EH (cell line): ENCODE data around the gene DGUOK.
A peak's percentile ranks its signal among the peaks of the same experiment; 100 is the strongest.
"Not testable (repeated sequence)": the region's sequence is repeated elsewhere in the genome, so short reads cannot be mapped to it uniquely, and the experiment has no call there.

Source experiments
- DNase-seq: peaks from one replicate; pipeline ENCODE4 v3.0.0-alpha.2; 2015; ENCODE audit warnings: low read depth

The DGUOK gene

DNA sequence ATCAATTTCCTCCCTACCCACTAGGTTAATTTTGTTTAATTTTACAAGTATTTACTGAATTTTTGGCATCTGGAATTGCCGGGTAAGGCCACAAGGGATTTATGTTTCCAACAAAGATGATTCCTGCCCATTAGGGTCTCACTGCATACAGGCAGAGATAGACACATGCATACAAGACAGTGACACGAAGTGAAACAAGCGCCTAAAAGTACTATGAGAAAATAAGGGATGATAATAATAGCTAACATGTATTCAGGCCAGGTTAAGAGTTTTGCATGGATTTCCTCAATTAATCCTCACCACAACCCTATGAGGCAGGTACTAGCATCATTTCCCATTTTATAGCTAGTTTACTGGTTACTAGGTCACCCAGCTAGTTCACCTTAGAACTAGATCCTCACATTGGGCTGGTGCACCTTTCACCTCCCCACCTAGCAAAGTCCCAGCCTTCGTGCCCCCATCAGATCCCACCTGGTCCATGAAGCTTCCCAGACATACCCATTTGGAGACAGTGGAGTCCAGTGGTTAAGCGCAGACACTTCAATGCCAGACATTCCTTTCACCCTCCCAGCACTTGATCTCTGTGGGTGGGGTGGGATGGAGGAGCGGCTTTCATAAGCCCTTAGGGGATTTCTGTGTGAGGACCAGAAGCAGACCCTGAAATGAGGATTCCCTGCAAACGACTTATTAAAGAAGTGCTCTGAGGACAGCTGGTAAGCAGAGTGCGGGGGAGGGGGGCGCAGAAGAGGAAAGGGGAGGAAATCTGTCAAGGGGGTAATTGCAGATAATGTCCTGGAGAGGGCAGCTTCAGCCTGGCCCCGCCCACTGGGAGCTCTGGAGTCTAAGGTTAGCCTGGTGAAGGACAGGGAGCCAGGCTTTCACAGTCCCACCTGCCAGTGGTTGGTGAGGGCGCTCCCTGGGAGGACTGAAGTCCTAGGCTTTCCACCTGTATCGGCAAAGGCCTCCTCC lies 5.8 kb upstream of the DGUOK start:
- peak; percentile 40 for DNase-seq

DNA sequence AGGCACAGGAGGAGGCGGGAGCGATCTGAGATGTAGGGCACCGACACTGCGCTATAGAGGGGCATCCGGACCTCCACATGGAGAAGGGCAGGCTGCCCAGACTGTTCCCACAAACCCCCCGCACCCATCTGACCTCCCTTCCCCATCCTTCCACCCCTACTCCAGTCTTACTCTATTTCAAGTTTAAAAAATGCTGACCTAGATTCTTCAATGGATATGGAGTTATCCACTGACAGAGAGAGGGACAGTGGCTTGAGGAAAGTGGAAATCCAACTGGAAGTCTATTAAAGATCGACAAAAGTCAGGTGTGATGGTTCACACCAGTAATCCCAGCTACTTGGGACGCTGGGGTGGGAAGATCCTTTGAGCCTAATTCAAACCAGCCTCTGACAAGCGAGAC lies 5.1 kb upstream of the DGUOK start:
- no peak for DNase-seq

DNA sequence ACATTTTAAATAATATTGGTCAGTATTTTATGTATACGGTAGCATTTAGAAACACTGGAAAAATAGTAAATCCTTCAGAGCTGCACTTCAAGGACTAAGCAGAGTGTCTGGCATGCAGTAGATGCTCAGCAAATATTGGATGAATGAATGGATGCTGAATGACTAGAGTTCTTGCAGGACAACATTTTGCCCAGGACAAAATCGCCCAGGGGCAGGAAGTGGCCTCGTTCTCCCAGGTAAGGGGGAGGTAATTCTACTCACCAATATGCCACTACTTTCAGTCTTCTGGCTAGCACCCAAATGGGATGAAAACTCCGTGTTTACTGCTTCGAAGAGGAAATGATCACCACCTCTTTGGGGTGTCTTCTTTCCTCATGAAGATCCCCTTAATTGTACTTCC lies 4.0 kb upstream of the DGUOK start:
- DNase-seq, result no peak

GRCh38 chr2:73925033-73925704 lies 1.5 kb upstream of the DGUOK start:
- DNase-seq, result no peak

- no peak for DNase-seq
Observed at GRCh38 chr2:73925853-73926492, 707 bp upstream of the DGUOK start.

DNA sequence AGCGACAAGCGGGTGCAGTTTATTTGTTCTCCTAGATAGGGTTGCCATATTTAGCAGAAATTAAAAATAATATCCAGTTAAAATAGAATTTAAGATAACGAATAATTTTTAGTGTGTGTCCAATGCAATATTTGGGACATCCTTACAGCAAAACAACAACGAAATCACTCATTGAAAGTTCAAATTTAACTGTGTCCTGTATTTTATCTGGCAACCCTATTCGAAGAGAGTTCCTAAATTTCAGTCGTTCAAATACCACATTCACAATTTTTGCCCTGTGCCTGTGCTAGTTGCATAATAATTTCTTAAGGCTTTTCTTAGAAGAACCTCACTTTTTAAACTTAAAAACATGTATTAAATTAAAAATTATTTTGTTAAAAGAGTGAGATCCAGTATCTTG lies 664 bp downstream of the DGUOK start:
- no peak for DNase-seq

GRCh38 chr2:73928963-73929347 lies 2.3 kb downstream of the DGUOK start:
- DNase-seq, result no peak

- no peak for DNase-seq
Observed at GRCh38 chr2:73930386-73930785, 3.7 kb downstream of the DGUOK start.

GRCh38 chr2:73931531-73932500 lies 5.1 kb downstream of the DGUOK start:
- peak; percentile 33 for DNase-seq

DNA sequence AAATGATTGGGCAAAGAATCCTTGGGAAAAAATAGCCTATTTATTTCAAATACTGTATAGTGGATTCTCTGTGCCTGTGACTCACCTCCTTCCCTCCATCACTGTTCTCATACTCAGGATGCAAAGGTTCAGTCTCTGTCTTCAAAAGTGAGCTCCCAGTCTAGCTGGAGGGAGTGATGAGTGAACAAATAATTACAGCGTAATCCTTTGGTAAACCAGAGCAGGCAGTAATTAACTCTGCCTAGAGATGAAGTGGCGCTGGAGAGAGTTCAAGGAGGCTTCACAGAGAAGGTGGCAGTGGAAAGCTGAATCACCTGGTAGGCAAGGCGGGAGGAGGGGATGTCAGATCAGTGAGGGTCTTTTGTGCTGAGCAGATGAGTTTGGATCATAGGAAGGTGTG lies 6.5 kb downstream of the DGUOK start:
- DNase-seq, result no peak

GRCh38 chr2:73935641-73936040 lies 9.0 kb downstream of the DGUOK start:
- DNase-seq, result no peak

- peak; percentile 53 for DNase-seq
Observed at GRCh38 chr2:73937103-73937885, 10.6 kb downstream of the DGUOK start.

- DNase-seq, result no peak
Observed at GRCh38 chr2:73937899-73938298, 11.2 kb downstream of the DGUOK start.

GRCh38 chr2:73938718-73939352 lies 12.2 kb downstream of the DGUOK start:
- peak; percentile 89 for DNase-seq

- DNase-seq, result peak; percentile 60
Observed at GRCh38 chr2:73939419-73939818, 12.7 kb downstream of the DGUOK start.

GRCh38 chr2:73940066-73940465 lies 13.4 kb downstream of the DGUOK start:
- DNase-seq, result not testable (repeated sequence)

DNA sequence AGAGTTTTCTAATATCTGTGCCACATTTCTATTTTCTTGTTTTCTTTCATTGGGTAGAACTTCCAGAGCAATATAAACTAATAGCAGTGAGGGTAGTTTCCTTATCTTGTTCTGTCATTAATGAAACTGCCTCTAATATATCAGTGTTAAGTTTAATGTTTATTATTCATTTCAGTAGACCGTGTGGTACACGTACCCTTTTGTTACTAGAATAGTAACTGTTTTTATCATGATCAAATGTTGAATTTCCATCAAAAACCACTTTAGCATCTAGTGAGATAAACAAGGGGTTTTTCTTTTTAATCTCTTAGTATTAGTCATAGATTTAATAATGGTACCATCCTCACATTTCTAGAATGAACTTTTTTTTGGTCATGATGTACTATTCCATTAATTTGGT lies 16.0 kb downstream of the DGUOK start:
- no peak for DNase-seq

- DNase-seq, result no peak
Observed at GRCh38 chr2:73944714-73945113, 18.0 kb downstream of the DGUOK start.

DNA sequence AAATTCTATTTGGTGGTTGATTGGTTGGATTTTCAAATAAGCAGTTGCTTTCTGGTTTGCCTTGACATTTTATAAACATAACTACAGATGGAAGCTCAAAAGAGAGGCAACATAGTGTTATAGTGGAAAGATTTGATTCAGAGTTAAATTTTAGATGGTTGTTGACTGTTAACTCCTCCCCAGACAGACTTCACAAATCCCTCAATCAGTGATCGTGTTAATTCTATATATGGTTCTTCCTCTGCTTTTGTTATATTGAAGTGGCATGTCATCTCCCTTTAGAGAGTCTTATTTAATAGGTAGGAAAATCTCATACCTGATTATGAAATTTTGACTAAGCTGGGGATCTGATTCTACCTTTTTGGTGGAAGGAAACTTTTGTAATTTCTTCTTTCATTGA lies 19.5 kb downstream of the DGUOK start:
- DNase-seq, result no peak

DNA sequence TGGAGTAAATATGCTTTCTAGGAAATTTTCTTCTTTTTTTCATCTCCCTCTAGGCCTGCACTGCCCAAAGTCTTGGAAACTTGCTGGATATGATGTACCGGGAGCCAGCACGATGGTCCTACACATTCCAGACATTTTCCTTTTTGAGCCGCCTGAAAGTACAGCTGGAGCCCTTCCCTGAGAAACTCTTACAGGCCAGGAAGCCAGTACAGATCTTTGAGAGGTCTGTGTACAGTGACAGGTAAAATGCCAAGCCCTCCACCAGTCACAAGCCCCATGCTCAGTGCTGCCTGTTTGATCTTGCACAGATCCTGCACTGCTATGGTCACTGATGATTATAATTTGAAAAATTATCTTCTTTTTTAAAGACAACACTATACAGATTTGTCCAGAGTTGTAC lies 20.0 kb downstream of the DGUOK start:
- no peak for DNase-seq
